GDM1 (cell line): Measurements from ENCODE around the gene MED10.

Experiments used
- DNase-seq: peaks from one replicate; lab custom pipeline; 2025; lab: John Stamatoyannopoulos, UW

MED10 gene, protein sequence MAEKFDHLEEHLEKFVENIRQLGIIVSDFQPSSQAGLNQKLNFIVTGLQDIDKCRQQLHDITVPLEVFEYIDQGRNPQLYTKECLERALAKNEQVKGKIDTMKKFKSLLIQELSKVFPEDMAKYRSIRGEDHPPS

DNA sequence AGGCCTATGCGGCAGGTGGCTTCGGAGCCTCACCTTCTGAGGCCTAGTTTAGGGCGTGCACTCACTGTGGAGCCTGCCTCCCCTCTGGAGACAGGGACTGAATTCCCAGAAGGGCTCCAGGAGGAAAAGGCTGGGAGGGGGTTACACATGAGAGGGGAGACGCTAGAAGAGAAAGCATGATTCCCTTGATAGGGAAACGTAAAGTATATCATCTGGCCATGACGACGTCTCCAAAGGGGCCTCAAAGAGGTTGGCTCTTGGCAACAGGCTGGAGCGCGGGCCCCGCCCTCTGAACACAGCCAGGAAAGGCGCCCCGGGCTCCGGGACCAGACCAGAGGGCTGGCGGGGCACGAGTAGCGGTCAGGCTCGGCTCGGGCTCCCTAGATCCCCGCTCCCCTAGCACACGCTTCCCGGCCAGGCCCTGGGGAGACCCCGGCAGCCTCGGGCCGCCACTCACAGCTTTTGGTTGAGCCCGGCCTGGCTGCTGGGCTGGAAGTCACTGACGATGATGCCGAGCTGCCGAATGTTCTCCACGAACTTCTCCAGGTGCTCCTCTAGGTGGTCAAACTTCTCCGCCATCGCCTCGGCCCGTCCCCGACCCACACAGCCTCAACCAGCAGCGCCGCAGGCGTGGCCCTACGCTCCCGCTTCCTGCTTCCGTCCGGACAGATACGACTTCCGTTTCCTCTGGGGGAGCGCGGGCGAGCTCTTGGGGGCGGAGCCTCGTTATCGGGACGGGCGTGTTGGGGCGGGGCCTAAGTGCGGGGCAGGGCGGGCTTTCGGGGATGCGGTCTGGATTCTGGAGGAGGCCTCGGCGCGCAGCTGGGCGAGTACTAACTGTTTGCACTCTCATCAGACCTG lies at the start of gene MED10:
MED10 (minus strand) TSS at position 643 of the 861 bp plus-strand sequence; CDS start at position 579, 64 bp downstream.
- DNase-seq, result peak; percentile 82

DNA sequence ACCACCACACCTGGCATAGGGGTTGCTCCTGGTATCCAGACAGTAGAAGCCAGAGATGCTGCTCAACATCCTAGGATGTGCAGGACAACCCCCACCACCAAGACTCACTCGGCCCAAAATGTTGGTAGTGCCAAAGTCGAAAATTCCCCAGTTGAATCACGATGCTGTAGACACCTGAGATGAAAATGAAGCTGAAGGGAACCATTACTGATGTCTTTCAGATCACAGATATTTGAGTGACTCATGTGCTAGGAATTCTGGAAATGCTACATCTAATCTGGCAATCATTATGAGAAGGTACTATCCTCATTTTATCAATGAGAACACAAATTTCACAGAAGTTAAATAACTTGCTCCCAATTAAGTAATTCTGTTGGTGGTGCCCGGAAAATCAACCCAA lies 49.3 kb upstream of the MED10 start:
- DNase-seq, result no peak

GRCh38 chr5:6424700-6425099 lies 46.4 kb upstream of the MED10 start:
- DNase-seq, result no peak

DNA sequence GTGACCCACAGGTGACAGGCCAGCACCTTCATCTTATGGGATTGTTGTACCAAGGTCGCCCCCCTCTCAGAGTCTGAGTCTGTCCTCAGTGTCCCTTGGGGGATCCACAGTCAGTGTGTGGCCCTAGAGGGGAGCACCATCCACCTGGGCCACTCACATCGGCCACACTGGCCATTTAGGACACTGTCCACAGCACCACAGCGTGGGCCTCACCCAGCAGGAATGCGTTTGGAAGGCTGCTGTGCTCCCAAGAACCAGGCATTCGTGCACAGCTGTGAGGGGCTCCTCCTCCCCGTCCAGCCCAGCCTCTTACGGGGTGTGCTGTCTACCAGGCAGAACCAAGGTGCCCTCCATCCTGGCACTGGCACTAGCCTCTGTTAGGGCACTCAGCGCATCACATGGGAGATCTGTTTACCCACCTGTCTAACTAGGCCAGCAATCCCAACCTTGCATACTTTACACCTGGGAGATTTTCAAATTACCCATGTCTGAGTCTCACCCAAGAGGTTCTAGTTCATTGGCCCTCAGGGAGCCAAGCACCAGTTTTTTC lies 45.8 kb upstream of the MED10 start:
- no peak for DNase-seq

GRCh38 chr5:6423327-6424109 lies 45.2 kb upstream of the MED10 start:
- no peak for DNase-seq

- no peak for DNase-seq
These were observed 41.0 kb upstream of the MED10 start for GRCh38 chr5:6419340-6419852.

GRCh38 chr5:6418679-6419276 lies 40.4 kb upstream of the MED10 start:
- DNase-seq, result no peak

GRCh38 chr5:6417657-6418056 lies 39.3 kb upstream of the MED10 start:
- DNase-seq, result no peak

- no peak for DNase-seq
These were observed 34.5 kb upstream of the MED10 start for GRCh38 chr5:6412811-6413210.

DNA sequence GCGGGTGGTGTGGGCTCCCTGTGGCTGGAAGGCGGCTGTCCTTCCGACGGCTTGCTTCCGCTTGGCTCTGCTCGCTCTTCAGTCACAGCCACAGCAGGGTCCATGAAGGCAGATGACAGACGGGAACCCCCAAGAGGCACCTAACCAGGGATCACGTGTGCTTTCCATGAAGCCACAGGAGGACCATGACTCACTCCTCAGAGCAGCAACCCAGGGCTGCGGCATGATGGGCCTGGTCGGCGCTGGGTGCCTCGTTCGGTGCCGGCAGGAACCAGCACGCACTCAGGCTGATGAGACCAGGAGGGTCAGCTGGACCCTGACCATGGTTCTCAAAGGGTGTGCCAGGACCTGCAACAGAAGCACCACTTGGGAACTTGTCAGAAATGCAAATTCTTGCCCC lies 32.8 kb upstream of the MED10 start:
- no peak for DNase-seq

- no peak for DNase-seq
These were observed 32.1 kb upstream of the MED10 start for GRCh38 chr5:6410421-6410820.

- no peak for DNase-seq
These were observed 30.5 kb upstream of the MED10 start for GRCh38 chr5:6408627-6409446.

DNA sequence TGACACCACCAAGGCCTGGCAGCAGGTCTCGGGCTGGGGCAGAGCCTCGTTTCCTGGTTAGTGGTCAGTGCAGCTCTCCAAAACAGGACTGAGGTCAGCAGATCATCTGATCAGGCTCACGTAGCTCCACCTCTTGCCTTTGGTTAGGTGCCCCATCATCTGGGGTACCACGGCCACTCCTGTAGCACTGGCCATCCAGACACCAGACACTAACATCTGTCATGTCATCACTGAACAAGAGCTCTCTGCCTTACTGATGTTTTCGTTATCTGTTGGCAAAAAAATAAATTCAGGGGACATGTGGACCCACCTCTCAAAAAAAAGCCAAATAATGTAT lies 29.9 kb upstream of the MED10 start:
- DNase-seq, result no peak

- DNase-seq, result no peak
These were observed 29.4 kb upstream of the MED10 start for GRCh38 chr5:6407558-6408259.

- no peak for DNase-seq
These were observed 27.2 kb upstream of the MED10 start for GRCh38 chr5:6405591-6405990.

DNA sequence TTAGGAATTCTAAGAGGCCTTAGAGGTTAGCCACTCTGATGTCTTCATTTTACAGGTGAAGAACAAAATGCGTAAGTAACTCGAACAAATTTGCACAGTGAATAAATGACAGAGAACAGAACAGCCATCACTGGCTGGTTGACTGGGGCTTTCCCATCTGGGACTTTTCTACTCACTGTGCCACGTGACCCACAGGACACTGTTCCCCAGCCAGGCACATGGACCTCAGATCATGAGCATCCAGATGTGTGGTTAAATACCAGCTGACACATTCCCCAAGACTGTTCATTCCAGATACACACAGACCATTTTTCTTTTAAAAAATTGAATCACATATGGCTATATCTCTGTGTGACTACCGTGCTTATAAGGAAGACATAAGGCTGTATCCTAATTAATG lies 25.8 kb upstream of the MED10 start:
- DNase-seq, result no peak

GRCh38 chr5:6403416-6403815 lies 25.1 kb upstream of the MED10 start:
- DNase-seq, result no peak

GRCh38 chr5:6402939-6403338 lies 24.6 kb upstream of the MED10 start:
- no peak for DNase-seq

DNA sequence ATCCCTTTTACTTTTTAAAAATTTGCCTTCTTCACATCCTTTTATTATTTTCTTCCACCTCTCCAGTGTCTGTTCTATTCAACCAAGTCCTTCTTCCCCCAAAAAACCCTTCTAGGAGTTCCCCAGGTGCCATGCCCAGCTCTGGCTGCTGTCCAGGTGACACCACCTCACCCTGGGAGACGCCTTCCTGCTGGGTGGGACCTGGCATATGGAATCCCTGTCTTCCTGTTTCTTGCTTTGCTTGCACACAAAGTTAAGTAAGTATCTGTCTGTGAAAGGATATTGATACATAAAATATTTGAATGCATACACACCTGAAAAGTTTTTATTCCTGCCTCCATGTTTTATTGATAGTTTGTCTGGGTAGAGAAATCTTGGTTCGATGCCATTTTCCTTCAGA lies 23.1 kb upstream of the MED10 start:
- DNase-seq, result no peak
